H1 (cell line): ENCODE measurements around the gene CHST3. TPM values are rescaled to one million over a fixed set of nuclear protein-coding genes. Genes with fewer than 3 reads are reported as not detected.

Experiments
- CTCF ChIA-PET: fragments of 300-600 bp; sonication (Branson Sonifier 250); formaldehyde crosslinking; loops from one replicate; lab custom pipeline; 2021; ENCODE audit not compliant: partially characterized antibody; lab: Charles Lee
- POLR2A ChIA-PET: fragments of 300-600 bp; sonication (Branson Sonifier 250); formaldehyde crosslinking; loops from one replicate; lab custom pipeline; 2021; ENCODE audit warnings: inconsistent platforms; ENCODE audit not compliant: partially characterized antibody; lab: Charles Lee
- DNase-seq, 2 experiments: peaks; one replicate each; pipeline versions ENCODE4 v3.0.0 to v3.0.0-alpha.2; 2010 to 2022; ENCODE audit warnings: low spot score in 2 of 2, low read depth in 1 of 2, mixed read lengths in 1 of 2
- FAIRE-seq: peaks from 2 replicates; lab custom pipeline; 2011; peaks lifted over from hg19 to GRCh38; lab: Jason Lieb, UNC
- H2AFZ ChIP-seq: 2 replicates; pipeline ENCODE4 v1.8.1; 2012; ENCODE audit warnings: low read length, inconsistent platforms
- H2AK5ac ChIP-seq: 2 replicates; pipeline ENCODE4 v1.6.1; 2013; ENCODE audit warnings: low read depth, low read length
- H2BK120ac ChIP-seq: replicated peaks from 2 replicates; pipeline ENCODE3; 2013; ENCODE audit warnings: low read depth, low read length, inconsistent platforms
- H2BK12ac ChIP-seq: 2 replicates; pipeline ENCODE4 v1.6.1; 2013; ENCODE audit warnings: low read depth, low read length
- H2BK15ac ChIP-seq: 2 replicates; pipeline ENCODE4 v1.6.1; 2013; ENCODE audit warnings: low read length
- H2BK20ac ChIP-seq: 2 replicates; pipeline ENCODE4 v1.6.1; 2013; ENCODE audit warnings: low read length
- H2BK5ac ChIP-seq: 2 replicates; pipeline ENCODE4 v1.6.1; 2013; ENCODE audit warnings: low read depth, low read length
- H3K14ac ChIP-seq: 2 replicates; pipeline ENCODE4 v1.6.1; 2013; ENCODE audit warnings: inconsistent platforms; ENCODE audit not compliant: insufficient read length
- H3K18ac ChIP-seq: 2 replicates; pipeline ENCODE4 v1.6.1; 2013; ENCODE audit warnings: low read length; ENCODE audit errors: extremely low read depth
- H3K23ac ChIP-seq: 2 replicates; pipeline ENCODE4 v1.6.1; 2013; ENCODE audit warnings: inconsistent platforms; ENCODE audit not compliant: insufficient read length
- H3K23me2 ChIP-seq: 2 replicates; pipeline ENCODE4 v1.6.1; 2013; ENCODE audit warnings: low read depth, low read length
- H3K27ac ChIP-seq: 2 replicates; pipeline ENCODE4 v1.6.1; 2011; ENCODE audit warnings: low read depth, low read length, inconsistent platforms
- H3K27me3 ChIP-seq, 4 experiments: replicated peaks in 1 of 4; 1 replicate in 1 of 4; 2 replicates in 3 of 4; pipeline versions ENCODE4 v1.6.1 to v1.8.1; 2011 to 2013; ENCODE audit warnings: low read length in 3 of 4, mild to moderate bottlenecking in 3 of 4, inconsistent platforms in 2 of 4, mixed read lengths in 2 of 4, moderate library complexity in 1 of 4; ENCODE audit not compliant: control insufficient read depth in 3 of 4, insufficient read depth in 3 of 4; ENCODE audit errors: extremely low read depth in 1 of 4
- H3K36me3 ChIP-seq, 4 experiments: 2 replicates each; pipeline versions ENCODE4 v1.6.1 to v1.8.1; 2011 to 2013; ENCODE audit warnings: mild to moderate bottlenecking in 4 of 4, low read length in 3 of 4, moderate library complexity in 2 of 4, control low read depth in 1 of 4, inconsistent platforms in 1 of 4; ENCODE audit not compliant: insufficient read depth in 4 of 4, control insufficient read depth in 2 of 4
- H3K4ac ChIP-seq: replicated peaks from 2 replicates; pipeline ENCODE3; 2013; ENCODE audit warnings: low read length, low read depth, mixed read lengths, inconsistent platforms; ENCODE audit not compliant: insufficient read length
- H3K4me1 ChIP-seq, 4 experiments: replicated peaks in 1 of 4; 1 replicate in 1 of 4; 2 replicates in 3 of 4; pipeline versions ENCODE4 v1.6.1 to v1.8.1; 2011 to 2013; ENCODE audit warnings: low read length in 3 of 4, inconsistent platforms in 2 of 4, mixed read lengths in 1 of 4; ENCODE audit not compliant: insufficient read depth in 4 of 4, control insufficient read depth in 3 of 4
- H3K4me2 ChIP-seq, 2 experiments: 2 replicates each; pipeline versions ENCODE4 v1.6.1 to v1.8.1; 2011 to 2013; ENCODE audit warnings: low read depth in 2 of 2, low read length in 2 of 2, control low read depth in 1 of 2, inconsistent platforms in 1 of 2, mild to moderate bottlenecking in 1 of 2; ENCODE audit not compliant: insufficient read depth in 1 of 2
- H3K4me3 ChIP-seq, 4 experiments: fragments of 200-600, 300-600 bp in 1 of 4; sonication (generic), shearing (Covaris generic), sonication (Bioruptor Twin) in 1 of 4; 2 replicates each; pipeline versions ENCODE4 v1.5.1 to v1.8.1; 2011 to 2016; ENCODE audit warnings: low read length in 4 of 4, low read depth in 3 of 4, control low read depth in 2 of 4, inconsistent platforms in 2 of 4, mild to moderate bottlenecking in 2 of 4, mixed read lengths in 1 of 4, moderate library complexity in 1 of 4; ENCODE audit not compliant: insufficient read depth in 2 of 4; ENCODE audit errors: extremely low read depth in 1 of 4
- H3K56ac ChIP-seq: replicated peaks from 2 replicates; pipeline ENCODE3; 2013; ENCODE audit warnings: low read depth, mild to moderate bottlenecking, mixed read lengths, low read length, inconsistent platforms; ENCODE audit not compliant: insufficient read length
- H3K79me1 ChIP-seq: 2 replicates; pipeline ENCODE4 v1.6.1; 2013; ENCODE audit warnings: low read depth, low read length, control low read depth
- H3K79me2 ChIP-seq, 2 experiments: 2 replicates each; pipeline versions ENCODE4 v1.6.1 to v1.8.1; 2012 to 2013; ENCODE audit warnings: low read length in 2 of 2, mild to moderate bottlenecking in 2 of 2, inconsistent platforms in 1 of 2; ENCODE audit not compliant: insufficient read depth in 2 of 2, control insufficient read depth in 1 of 2
- H3K9ac ChIP-seq, 4 experiments: replicated peaks in 1 of 4; 1 replicate in 1 of 4; 2 replicates in 3 of 4; pipeline versions ENCODE4 v1.6.1 to v1.8.1; 2011 to 2013; ENCODE audit warnings: low read depth in 3 of 4, low read length in 3 of 4, control low read depth in 2 of 4, mild to moderate bottlenecking in 2 of 4, moderate library complexity in 2 of 4, inconsistent platforms in 1 of 4; ENCODE audit errors: extremely low read depth in 1 of 4
- H3K9me3 ChIP-seq, 2 experiments: 2 replicates each; pipeline versions ENCODE4 v1.6.1 to v1.8.1; 2012 to 2013; ENCODE audit warnings: mild to moderate bottlenecking in 2 of 2, moderate library complexity in 2 of 2, control low read depth in 1 of 2, inconsistent platforms in 1 of 2, low read depth in 1 of 2, low read length in 1 of 2, mixed read lengths in 1 of 2; ENCODE audit not compliant: insufficient read depth in 2 of 2
- H4K20me1 ChIP-seq, 2 experiments: replicated peaks in 1 of 2; 2 replicates each; pipeline versions ENCODE3 to v1.8.1; 2011 to 2013; ENCODE audit warnings: inconsistent platforms in 2 of 2, low read length in 2 of 2, mild to moderate bottlenecking in 1 of 2; ENCODE audit not compliant: insufficient read depth in 2 of 2, control insufficient read depth in 1 of 2
- H4K5ac ChIP-seq: 2 replicates; pipeline ENCODE4 v1.6.1; 2013; ENCODE audit warnings: low read length, low read depth, mixed read lengths, inconsistent platforms; ENCODE audit not compliant: insufficient read length
- H4K8ac ChIP-seq: 2 replicates; pipeline ENCODE4 v1.8.0; 2013; ENCODE audit warnings: mild to moderate bottlenecking, moderate library complexity, low read length, inconsistent platforms; ENCODE audit not compliant: insufficient read depth; ENCODE audit errors: extremely low read depth
- H4K91ac ChIP-seq: replicated peaks from 2 replicates; pipeline ENCODE3; 2013; ENCODE audit warnings: low read length, mixed read lengths, inconsistent platforms; ENCODE audit not compliant: insufficient read length
- CTBP2 ChIP-seq: IDR thresholded peaks from 2 replicates; pipeline ENCODE4 v1.7.0; 2011; ENCODE audit warnings: borderline replicate concordance, mild to moderate bottlenecking, moderate library complexity, mixed read lengths, low read length; ENCODE audit not compliant: insufficient read depth, insufficient read length
- EZH2 ChIP-seq: fragments of 200-600 bp; sonication (generic); IDR thresholded peaks from 2 replicates; pipeline ENCODE4 v1.7.1; 2012; ENCODE audit warnings: low read depth, mild to moderate bottlenecking, moderate library complexity, low read length, inconsistent platforms; ENCODE audit not compliant: severe bottlenecking
- NANOG ChIP-seq: IDR thresholded peaks from 2 replicates; pipeline ENCODE4 v1.6.1; 2011; ENCODE audit warnings: low read length, low read depth, mild to moderate bottlenecking, inconsistent platforms; ENCODE audit not compliant: insufficient read depth, poor library complexity, severe bottlenecking
- POU5F1 ChIP-seq: IDR thresholded peaks from 2 replicates; pipeline ENCODE4 v1.6.1; 2011; ENCODE audit warnings: low read depth, mild to moderate bottlenecking, low read length, moderate library complexity
- SIRT6 ChIP-seq: IDR thresholded peaks from one replicate; pipeline ENCODE4 v1.7.1; 2012; ENCODE audit warnings: low read length, inconsistent platforms
- WGBS, 2 experiments: shearing (Covaris generic) in 1 of 2; methylation state at CpG; one replicate each; pipeline versions ENCODE4 v1.1.6 to v1.1.7; 2013 to 2015; ENCODE audit warnings: low lambda C conversion rate in 2 of 2, mixed read lengths in 2 of 2, inconsistent platforms in 1 of 2, low coverage in 1 of 2, missing lambda C conversion rate in 1 of 2; ENCODE audit not compliant: insufficient replicate concordance in 2 of 2, insufficient coverage in 1 of 2, insufficient read length in 1 of 2; ENCODE audit errors: extremely low coverage in 1 of 2, missing lambda C conversion rate in 1 of 2; 5-methylcytosine and 5-hydroxymethylcytosine counted together
- polyA plus RNA-seq, 7 experiments: library from polyadenylated mRNA; depleted of rRNA in 3 of 7; stranded (reverse) in 5 of 7; unstranded in 2 of 7; fragments of >200 nt in 5 of 7; fragments of 200-250 nt in 2 of 7; gene quantifications; 1 replicate in 5 of 7; 2 replicates in 1 of 7; 4 replicates in 1 of 7; pipeline versions ENCODE4 v1.2.1 to v1.2.3, GENCODE V29; 2011 to 2013; ENCODE audit warnings: missing spikeins in 2 of 7, mixed read lengths in 2 of 7
- total RNA-seq: library from RNA; stranded (reverse); fragmentation: NEBNext Ultra II Directional; extraction: Animal tissue kit (Norgen Biotek cat#: 25700); gene quantifications from 2 replicates; pipeline ENCODE4 v1.2.1, GENCODE V29; 2021

CHST3 gene
- total and polyA plus RNA-seq, 2 of the 8 experiments (the other 6 are each of a cell fraction or from before 2014, with no cell fraction given) = 2.0 to 5.8 TPM

GRCh38 chr10:72019085-72019876 lies 55.1 kb downstream of the CHST3 start:
- H4K20me1 ChIP-seq = no peaks in the 10 kb centered on the region
- FAIRE-seq = no peak
- H3K4ac ChIP-seq = no peak overlapping the region
- H3K36me3 ChIP-seq = no peaks in the 10 kb centered on the region
- no peaks in the 10 kb centered on the region for H3K79me1 ChIP-seq
- no peaks in the 10 kb centered on the region for H3K27me3 ChIP-seq
- no peak for TF ChIP-seq CTBP2
- no peak for TF ChIP-seq POU5F1
- no peak for TF ChIP-seq EZH2
- no peak for TF ChIP-seq SIRT6
- no peak for TF ChIP-seq NANOG
- POLR2A ChIA-PET = interaction anchor here (0.6 kb wide), 1 partner anchor 294 kb away, joined by 4 read pairs; no protein-coding TSS in a partner anchor
- H3K23me2 ChIP-seq = no peaks in the 10 kb centered on the region
- H2AK5ac ChIP-seq = no peak overlapping the region
- no peak overlapping the region for H3K4me3 ChIP-seq
- peak overlapping the region; percentile 16; the same call in 1 of the 2 replicates for H4K8ac ChIP-seq
- H2BK120ac ChIP-seq = no peak overlapping the region
- H3K18ac ChIP-seq = no peak overlapping the region
- no peaks in the 10 kb centered on the region for H3K9me3 ChIP-seq
- no peak overlapping the region for H2BK5ac ChIP-seq
- H4K5ac ChIP-seq = no peak overlapping the region
- peaks cover 0 to 4% (median under 1%) of the 10 kb centered on the region in 4 experiments; a peak in 2 of 7 replicates for H3K4me1 ChIP-seq
- no peak overlapping the region for H3K23ac ChIP-seq
- no peak overlapping the region for H3K14ac ChIP-seq
- no peak overlapping the region for H4K91ac ChIP-seq
- H3K79me2 ChIP-seq = no peaks in the 10 kb centered on the region
- no peak for DNase-seq
- H2BK20ac ChIP-seq = no peak overlapping the region
- no peak overlapping the region for H2AFZ ChIP-seq
- CTCF ChIA-PET = interaction anchor here (0.9 to 3.1 kb wide), 4 partner anchors 12 to 42 kb away, joined by 3 to 17 read pairs (median 6); no protein-coding TSS in a partner anchor
- no peak overlapping the region for H3K56ac ChIP-seq
- no peak overlapping the region for H2BK15ac ChIP-seq
- WGBS, 2 experiments = 90% methylated on average over 8 of the region's 11 CpGs; no CpG with 5 or more reads in 1 of the 2 experiments
- H3K27ac ChIP-seq = no peak overlapping the region
- no peak overlapping the region for H3K4me2 ChIP-seq
- no peak overlapping the region for H2BK12ac ChIP-seq
- no peak overlapping the region for H3K9ac ChIP-seq
